ENCODE results near the gene PTRH1. TPM values are rescaled to one million over a fixed set of nuclear protein-coding genes. Genes with fewer than 3 reads are reported as not detected.
A peak's percentile ranks its signal among the peaks of the same experiment; 100 is the strongest.

Gene PTRH1
- total RNA-seq, 1 experiment from 2014 or later = 28.8 TPM

- no peak for DNase-seq (ENCODE audit: low read depth)
Measured at GRCh38 chr9:127720031-127720864, 4.8 kb upstream of the PTRH1 start.

- DNase-seq (ENCODE audit: low read depth) = no peak
Measured at GRCh38 chr9:127717766-127718165, 2.3 kb upstream of the PTRH1 start.

- DNase-seq (ENCODE audit: low read depth) = no peak
Measured at GRCh38 chr9:127716412-127716811, 949 bp upstream of the PTRH1 start.

GRCh38 chr9:127714951-127715469 is 453 bp downstream of the PTRH1 start:
- no peak for DNase-seq (ENCODE audit: low read depth)

- no peak for DNase-seq (ENCODE audit: low read depth)
Measured at GRCh38 chr9:127714020-127714750, 1.3 kb downstream of the PTRH1 start.

GRCh38 chr9:127712867-127713266 is 2.6 kb downstream of the PTRH1 start:
- DNase-seq (ENCODE audit: low read depth) = no peak

GRCh38 chr9:127712371-127712770 is 3.1 kb downstream of the PTRH1 start:
- no peak for DNase-seq (ENCODE audit: low read depth)

GRCh38 chr9:127711831-127712274 is 3.6 kb downstream of the PTRH1 start:
- DNase-seq (ENCODE audit: low read depth) = no peak

GRCh38 chr9:127711226-127711701 is 4.2 kb downstream of the PTRH1 start:
- DNase-seq (ENCODE audit: low read depth) = no peak

- DNase-seq (ENCODE audit: low read depth) = no peak
Measured at GRCh38 chr9:127710204-127710783, 5.2 kb downstream of the PTRH1 start.

- no peak for DNase-seq (ENCODE audit: low read depth)
Measured at GRCh38 chr9:127708952-127709587, 6.4 kb downstream of the PTRH1 start.

GRCh38 chr9:127707766-127708165 is 7.7 kb downstream of the PTRH1 start:
- no peak for DNase-seq (ENCODE audit: low read depth)

GRCh38 chr9:127706836-127707241 is 8.6 kb downstream of the PTRH1 start, which contains the start of gene CFAP157:
Gene CFAP157, plus strand, starts transcription at chr9:127706988. Its CDS starts 44 bp downstream, at chr9:127707032.
- DNase-seq (ENCODE audit: low read depth) = no peak

GRCh38 chr9:127705577-127706379 is 9.7 kb downstream of the PTRH1 start:
- DNase-seq (ENCODE audit: low read depth) = peak; percentile 31

- no peak for DNase-seq (ENCODE audit: low read depth)
Measured at GRCh38 chr9:127703289-127703946, 12.0 kb downstream of the PTRH1 start.

GRCh38 chr9:127700594-127701255 is 14.7 kb downstream of the PTRH1 start:
- DNase-seq (ENCODE audit: low read depth) = no peak

GRCh38 chr9:127700140-127700539 is 15.3 kb downstream of the PTRH1 start:
- no peak for DNase-seq (ENCODE audit: low read depth)

- peak; percentile 88 for DNase-seq (ENCODE audit: low read depth)
Measured at GRCh38 chr9:127698985-127699670, 16.3 kb downstream of the PTRH1 start.

- no peak for DNase-seq (ENCODE audit: low read depth)
Measured at GRCh38 chr9:127698386-127698785, 17.1 kb downstream of the PTRH1 start.

Measured in LHCN-M2 (cell line).